ENCODE data around the gene FAM13A.

- no peak for TF ChIP-seq POLR2A (IDR thresholded peaks at IDR 0.05)
- no peak for TF ChIP-seq POLR2AphosphoS5 (IDR thresholded peaks at IDR 0.05)
Observed at GRCh38 chr4:88732714-88733368, 324.1 kb downstream of the FAM13A start.

Measured in suprapubic skin (tissue), 4 donors.